HepG2 (cell line): Measurements from ENCODE around the gene SPRYD3. TPM values are rescaled to one million over a fixed set of nuclear protein-coding genes. Genes with fewer than 3 reads are reported as not detected.

Experiments
- CREB1 ChIP-seq, 2 experiments: fragments of 450-650 bp in 1 of 2; IDR thresholded peaks; 2 replicates each; pipeline ENCODE4 v1.6.1; 2016 to 2017; ENCODE audit warnings: control low read depth in 1 of 2, mild to moderate bottlenecking in 1 of 2, missing compliant biosample characterization in 1 of 2, missing genetic modification characterization in 1 of 2
- KDM2A ChIP-seq: sonication (generic); formaldehyde crosslinking; IDR thresholded peaks from 2 replicates; pipeline ENCODE4 v1.4.0; 2020; ENCODE audit warnings: low read depth, missing genetic modification reagents, borderline replicate concordance
- RBAK ChIP-seq: sonication (generic); formaldehyde crosslinking; IDR thresholded peaks from 2 replicates; pipeline ENCODE4 v1.5.1; 2020; ENCODE audit warnings: mild to moderate bottlenecking, missing genetic modification reagents
- TCF7L2 ChIP-seq: IDR thresholded peaks from 2 replicates; pipeline ENCODE4 v1.6.1; 2011; ENCODE audit warnings: mild to moderate bottlenecking, low read depth, low read length, moderate library complexity
- ZFP90 ChIP-seq: sonication (generic); formaldehyde crosslinking; IDR thresholded peaks from 2 replicates; pipeline ENCODE4 v1.8.0; 2022; ENCODE audit warnings: missing genetic modification reagents, mild to moderate bottlenecking, inconsistent platforms, borderline replicate concordance
- polyA plus RNA-seq, 8 experiments: library from polyadenylated mRNA; depleted of rRNA in 3 of 8; stranded (reverse) in 7 of 8; unstranded in 1 of 8; fragments of >200 nt; fragmentation: Illumina TruSeq in 4 of 8; extraction: Trizol in 4 of 8; gene quantifications; 2 replicates each; pipeline versions ENCODE4 v1.2.1 to v1.2.3, GENCODE V29; 2011 to 2016; ENCODE audit warnings: low read depth in 4 of 8, missing spikeins in 1 of 8, mixed read lengths in 1 of 8; ENCODE audit not compliant: insufficient read depth in 1 of 8
- total RNA-seq, 5 experiments: library from RNA; depleted of rRNA; stranded (reverse); fragments of >200 nt; fragmentation: Illumina TruSeq; extraction: Trizol; gene quantifications; 2 replicates each; pipeline ENCODE4 v1.2.3, GENCODE V29; 2016; ENCODE audit warnings: low read depth in 1 of 5
- TF ChIP-seq, protein P1 (sequence below): sonication (generic); formaldehyde crosslinking; IDR thresholded peaks from 2 replicates; pipeline ENCODE4 v1.4.0; 2020; ENCODE audit warnings: missing genetic modification reagents, borderline replicate concordance
- TF ChIP-seq, protein P2 (sequence below): sonication (generic); formaldehyde crosslinking; IDR thresholded peaks from 2 replicates; pipeline ENCODE4 v1.4.0; 2020; ENCODE audit warnings: missing genetic modification reagents
- TF ChIP-seq, protein P3 (sequence below): sonication (generic); formaldehyde crosslinking; IDR thresholded peaks from 2 replicates; pipeline ENCODE4 v1.4.0; 2020; ENCODE audit warnings: low read depth, mild to moderate bottlenecking, missing genetic modification reagents
- TF ChIP-seq, protein P4 (sequence below): sonication (generic); formaldehyde crosslinking; IDR thresholded peaks from 2 replicates; pipeline ENCODE4 v1.5.0; 2020; ENCODE audit warnings: mild to moderate bottlenecking, missing genetic modification reagents, borderline replicate concordance
- TF ChIP-seq, protein P5 (sequence below): sonication (generic); formaldehyde crosslinking; IDR thresholded peaks from 2 replicates; pipeline ENCODE4 v1.4.0; 2020; ENCODE audit warnings: missing genetic modification reagents

SPRYD3 gene
- total and polyA plus RNA-seq, 2 of the 13 experiments (the other 11 are each of a cell fraction or from before 2014, with no cell fraction given), result 9.0 to 9.2 TPM

DNA sequence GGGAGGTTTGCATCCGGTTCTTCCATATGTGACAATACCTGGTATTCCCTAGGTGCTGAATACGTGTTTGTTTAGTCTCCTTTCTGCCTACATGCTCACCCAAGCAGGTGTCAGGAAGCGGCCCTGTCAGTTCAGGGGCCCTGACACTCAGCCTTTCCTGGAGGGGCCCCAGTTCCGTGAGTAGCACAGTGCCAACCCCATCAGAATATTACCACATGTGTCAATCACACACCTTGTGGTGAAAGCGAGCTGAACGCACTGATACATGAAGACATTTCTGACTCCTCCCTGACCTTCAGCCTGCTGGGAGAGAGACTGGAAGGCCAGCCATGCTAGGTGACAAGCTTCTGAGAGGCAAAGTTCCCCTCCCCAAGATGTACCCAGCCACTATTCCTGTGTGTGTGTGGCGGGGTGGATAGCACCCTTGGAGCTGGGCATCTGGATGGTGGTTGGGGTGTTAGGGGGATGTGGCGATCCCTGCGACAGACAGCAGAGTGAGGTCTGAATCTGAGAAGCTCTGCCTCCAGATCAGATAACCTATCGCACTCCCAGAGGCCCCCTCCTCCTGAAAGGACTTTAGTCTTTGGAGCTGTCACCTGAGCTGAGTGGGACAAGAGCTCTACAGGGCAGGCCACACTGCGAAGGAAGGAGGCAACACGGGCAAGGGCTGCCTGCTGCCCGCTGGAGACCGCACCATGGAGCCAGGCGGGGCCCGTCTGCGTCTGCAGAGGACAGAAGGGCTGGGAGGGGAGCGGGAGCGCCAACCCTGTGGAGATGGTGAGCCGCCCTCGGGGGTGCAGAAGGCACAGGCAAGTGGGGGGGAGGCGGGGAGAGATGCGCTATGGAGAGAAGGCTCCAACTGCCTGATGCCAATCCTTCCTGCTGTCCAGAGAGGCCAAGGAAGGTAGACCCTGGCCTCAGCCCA lies 24.0 kb upstream of the SPRYD3 start, which contains the start of gene SOAT2 (continued):
- TF ChIP-seq, protein P1, sequence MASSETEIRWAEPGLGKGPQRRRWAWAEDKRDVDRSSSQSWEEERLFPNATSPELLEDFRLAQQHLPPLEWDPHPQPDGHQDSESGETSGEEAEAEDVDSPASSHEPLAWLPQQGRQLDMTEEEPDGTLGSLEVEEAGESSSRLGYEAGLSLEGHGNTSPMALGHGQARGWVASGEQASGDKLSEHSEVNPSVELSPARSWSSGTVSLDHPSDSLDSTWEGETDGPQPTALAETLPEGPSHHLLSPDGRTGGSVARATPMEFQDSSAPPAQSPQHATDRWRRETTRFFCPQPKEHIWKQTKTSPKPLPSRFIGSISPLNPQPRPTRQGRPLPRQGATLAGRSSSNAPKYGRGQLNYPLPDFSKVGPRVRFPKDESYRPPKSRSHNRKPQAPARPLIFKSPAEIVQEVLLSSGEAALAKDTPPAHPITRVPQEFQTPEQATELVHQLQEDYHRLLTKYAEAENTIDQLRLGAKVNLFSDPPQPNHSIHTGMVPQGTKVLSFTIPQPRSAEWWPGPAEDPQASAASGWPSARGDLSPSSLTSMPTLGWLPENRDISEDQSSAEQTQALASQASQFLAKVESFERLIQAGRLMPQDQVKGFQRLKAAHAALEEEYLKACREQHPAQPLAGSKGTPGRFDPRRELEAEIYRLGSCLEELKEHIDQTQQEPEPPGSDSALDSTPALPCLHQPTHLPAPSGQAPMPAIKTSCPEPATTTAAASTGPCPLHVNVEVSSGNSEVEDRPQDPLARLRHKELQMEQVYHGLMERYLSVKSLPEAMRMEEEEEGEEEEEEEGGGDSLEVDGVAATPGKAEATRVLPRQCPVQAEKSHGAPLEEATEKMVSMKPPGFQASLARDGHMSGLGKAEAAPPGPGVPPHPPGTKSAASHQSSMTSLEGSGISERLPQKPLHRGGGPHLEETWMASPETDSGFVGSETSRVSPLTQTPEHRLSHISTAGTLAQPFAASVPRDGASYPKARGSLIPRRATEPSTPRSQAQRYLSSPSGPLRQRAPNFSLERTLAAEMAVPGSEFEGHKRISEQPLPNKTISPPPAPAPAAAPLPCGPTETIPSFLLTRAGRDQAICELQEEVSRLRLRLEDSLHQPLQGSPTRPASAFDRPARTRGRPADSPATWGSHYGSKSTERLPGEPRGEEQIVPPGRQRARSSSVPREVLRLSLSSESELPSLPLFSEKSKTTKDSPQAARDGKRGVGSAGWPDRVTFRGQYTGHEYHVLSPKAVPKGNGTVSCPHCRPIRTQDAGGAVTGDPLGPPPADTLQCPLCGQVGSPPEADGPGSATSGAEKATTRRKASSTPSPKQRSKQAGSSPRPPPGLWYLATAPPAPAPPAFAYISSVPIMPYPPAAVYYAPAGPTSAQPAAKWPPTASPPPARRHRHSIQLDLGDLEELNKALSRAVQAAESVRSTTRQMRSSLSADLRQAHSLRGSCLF (CRISPR knock-in tag), result no peak
- TF ChIP-seq, protein P2, sequence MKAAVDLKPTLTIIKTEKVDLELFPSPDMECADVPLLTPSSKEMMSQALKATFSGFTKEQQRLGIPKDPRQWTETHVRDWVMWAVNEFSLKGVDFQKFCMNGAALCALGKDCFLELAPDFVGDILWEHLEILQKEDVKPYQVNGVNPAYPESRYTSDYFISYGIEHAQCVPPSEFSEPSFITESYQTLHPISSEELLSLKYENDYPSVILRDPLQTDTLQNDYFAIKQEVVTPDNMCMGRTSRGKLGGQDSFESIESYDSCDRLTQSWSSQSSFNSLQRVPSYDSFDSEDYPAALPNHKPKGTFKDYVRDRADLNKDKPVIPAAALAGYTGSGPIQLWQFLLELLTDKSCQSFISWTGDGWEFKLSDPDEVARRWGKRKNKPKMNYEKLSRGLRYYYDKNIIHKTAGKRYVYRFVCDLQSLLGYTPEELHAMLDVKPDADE (CRISPR knock-in tag), result no peak
- TF ChIP-seq, protein P3, sequence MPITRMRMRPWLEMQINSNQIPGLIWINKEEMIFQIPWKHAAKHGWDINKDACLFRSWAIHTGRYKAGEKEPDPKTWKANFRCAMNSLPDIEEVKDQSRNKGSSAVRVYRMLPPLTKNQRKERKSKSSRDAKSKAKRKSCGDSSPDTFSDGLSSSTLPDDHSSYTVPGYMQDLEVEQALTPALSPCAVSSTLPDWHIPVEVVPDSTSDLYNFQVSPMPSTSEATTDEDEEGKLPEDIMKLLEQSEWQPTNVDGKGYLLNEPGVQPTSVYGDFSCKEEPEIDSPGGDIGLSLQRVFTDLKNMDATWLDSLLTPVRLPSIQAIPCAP (CRISPR knock-in tag), result no peak
- TF ChIP-seq TCF7L2 (no peak), RBAK (CRISPR knock-in tag) (no peak), ZFP90 (no peak), CREB1 (IDR thresholded peaks at IDR 0.05) (no peak), CREB1 (CRISPR knock-in tag; IDR thresholded peaks at IDR 0.05) (no peak), KDM2A (CRISPR knock-in tag) (no peak)
- TF ChIP-seq, protein P4, sequence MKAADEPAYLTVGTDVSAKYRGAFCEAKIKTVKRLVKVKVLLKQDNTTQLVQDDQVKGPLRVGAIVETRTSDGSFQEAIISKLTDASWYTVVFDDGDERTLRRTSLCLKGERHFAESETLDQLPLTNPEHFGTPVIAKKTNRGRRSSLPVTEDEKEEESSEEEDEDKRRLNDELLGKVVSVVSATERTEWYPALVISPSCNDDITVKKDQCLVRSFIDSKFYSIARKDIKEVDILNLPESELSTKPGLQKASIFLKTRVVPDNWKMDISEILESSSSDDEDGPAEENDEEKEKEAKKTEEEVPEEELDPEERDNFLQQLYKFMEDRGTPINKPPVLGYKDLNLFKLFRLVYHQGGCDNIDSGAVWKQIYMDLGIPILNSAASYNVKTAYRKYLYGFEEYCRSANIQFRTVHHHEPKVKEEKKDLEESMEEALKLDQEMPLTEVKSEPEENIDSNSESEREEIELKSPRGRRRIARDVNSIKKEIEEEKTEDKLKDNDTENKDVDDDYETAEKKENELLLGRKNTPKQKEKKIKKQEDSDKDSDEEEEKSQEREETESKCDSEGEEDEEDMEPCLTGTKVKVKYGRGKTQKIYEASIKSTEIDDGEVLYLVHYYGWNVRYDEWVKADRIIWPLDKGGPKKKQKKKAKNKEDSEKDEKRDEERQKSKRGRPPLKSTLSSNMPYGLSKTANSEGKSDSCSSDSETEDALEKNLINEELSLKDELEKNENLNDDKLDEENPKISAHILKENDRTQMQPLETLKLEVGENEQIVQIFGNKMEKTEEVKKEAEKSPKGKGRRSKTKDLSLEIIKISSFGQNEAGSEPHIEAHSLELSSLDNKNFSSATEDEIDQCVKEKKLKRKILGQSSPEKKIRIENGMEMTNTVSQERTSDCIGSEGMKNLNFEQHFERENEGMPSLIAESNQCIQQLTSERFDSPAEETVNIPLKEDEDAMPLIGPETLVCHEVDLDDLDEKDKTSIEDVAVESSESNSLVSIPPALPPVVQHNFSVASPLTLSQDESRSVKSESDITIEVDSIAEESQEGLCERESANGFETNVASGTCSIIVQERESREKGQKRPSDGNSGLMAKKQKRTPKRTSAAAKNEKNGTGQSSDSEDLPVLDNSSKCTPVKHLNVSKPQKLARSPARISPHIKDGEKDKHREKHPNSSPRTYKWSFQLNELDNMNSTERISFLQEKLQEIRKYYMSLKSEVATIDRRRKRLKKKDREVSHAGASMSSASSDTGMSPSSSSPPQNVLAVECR (CRISPR knock-in tag), result no peak; the same call in 1 of the 2 replicates
- TF ChIP-seq, protein P5, sequence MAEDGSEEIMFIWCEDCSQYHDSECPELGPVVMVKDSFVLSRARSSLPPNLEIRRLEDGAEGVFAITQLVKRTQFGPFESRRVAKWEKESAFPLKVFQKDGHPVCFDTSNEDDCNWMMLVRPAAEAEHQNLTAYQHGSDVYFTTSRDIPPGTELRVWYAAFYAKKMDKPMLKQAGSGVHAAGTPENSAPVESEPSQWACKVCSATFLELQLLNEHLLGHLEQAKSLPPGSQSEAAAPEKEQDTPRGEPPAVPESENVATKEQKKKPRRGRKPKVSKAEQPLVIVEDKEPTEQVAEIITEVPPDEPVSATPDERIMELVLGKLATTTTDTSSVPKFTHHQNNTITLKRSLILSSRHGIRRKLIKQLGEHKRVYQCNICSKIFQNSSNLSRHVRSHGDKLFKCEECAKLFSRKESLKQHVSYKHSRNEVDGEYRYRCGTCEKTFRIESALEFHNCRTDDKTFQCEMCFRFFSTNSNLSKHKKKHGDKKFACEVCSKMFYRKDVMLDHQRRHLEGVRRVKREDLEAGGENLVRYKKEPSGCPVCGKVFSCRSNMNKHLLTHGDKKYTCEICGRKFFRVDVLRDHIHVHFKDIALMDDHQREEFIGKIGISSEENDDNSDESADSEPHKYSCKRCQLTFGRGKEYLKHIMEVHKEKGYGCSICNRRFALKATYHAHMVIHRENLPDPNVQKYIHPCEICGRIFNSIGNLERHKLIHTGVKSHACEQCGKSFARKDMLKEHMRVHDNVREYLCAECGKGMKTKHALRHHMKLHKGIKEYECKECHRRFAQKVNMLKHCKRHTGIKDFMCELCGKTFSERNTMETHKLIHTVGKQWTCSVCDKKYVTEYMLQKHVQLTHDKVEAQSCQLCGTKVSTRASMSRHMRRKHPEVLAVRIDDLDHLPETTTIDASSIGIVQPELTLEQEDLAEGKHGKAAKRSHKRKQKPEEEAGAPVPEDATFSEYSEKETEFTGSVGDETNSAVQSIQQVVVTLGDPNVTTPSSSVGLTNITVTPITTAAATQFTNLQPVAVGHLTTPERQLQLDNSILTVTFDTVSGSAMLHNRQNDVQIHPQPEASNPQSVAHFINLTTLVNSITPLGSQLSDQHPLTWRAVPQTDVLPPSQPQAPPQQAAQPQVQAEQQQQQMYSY (CRISPR knock-in tag), result no peak
